ENCODE data around the gene SPON1. TPM values are rescaled to one million over a fixed set of nuclear protein-coding genes. Genes with fewer than 3 reads are reported as not detected.
"Not testable (repeated sequence)": the region's sequence is repeated elsewhere in the genome, so short reads cannot be mapped to it uniquely, and the experiment has no call there.

SPON1 gene
- total RNA-seq, 1 experiment from 2014 or later = not detected

GRCh38 chr11:14255238-14255534, 292.7 kb downstream of the SPON1 start:
- DNase-seq (ENCODE audit: low read depth, low spot score) = no peak
- in situ Hi-C loops (cut with HindIII; ENCODE audit: low pct_unique_long_range_greater_than_20kb, low sequenced_read_pairs) = no loop called here

DNA sequence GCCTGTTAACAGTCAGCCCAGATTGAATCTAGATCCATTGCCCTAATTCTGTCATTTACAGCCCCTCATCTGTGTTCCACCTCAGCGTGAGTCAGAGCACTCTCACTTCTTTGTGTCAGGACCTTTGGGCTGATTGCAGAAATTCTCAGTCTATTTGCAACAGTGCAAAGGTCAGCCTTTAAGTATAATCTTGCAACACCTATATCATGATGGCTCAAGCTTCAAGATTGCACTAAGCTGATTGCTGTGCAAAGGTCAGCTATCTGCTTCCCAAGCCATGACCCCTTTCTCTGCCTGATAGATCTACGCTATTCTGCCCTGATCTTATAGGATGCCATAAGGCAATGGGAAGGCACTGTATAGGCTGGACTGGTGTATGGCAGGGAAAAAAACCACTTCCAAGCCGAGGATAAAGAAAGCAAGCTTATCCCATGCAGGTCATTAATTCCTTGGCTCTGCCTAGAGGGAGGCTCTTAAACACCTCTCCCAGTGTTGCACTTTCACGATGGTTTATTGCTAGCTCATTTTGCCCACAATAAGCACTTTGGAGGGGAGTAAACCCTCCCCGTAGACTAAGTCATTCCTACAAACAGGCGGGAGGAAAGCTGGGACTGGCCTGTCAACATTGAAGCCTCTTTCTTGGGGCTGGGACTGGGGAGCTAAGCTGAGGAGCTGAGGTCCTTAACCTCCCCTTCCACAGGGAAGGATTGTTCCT, 295.9 kb downstream of the SPON1 start:
- DNase-seq (ENCODE audit: low read depth, low spot score) = no peak
- in situ Hi-C loops (cut with HindIII; ENCODE audit: low pct_unique_long_range_greater_than_20kb, low sequenced_read_pairs) = no loop called here

DNA sequence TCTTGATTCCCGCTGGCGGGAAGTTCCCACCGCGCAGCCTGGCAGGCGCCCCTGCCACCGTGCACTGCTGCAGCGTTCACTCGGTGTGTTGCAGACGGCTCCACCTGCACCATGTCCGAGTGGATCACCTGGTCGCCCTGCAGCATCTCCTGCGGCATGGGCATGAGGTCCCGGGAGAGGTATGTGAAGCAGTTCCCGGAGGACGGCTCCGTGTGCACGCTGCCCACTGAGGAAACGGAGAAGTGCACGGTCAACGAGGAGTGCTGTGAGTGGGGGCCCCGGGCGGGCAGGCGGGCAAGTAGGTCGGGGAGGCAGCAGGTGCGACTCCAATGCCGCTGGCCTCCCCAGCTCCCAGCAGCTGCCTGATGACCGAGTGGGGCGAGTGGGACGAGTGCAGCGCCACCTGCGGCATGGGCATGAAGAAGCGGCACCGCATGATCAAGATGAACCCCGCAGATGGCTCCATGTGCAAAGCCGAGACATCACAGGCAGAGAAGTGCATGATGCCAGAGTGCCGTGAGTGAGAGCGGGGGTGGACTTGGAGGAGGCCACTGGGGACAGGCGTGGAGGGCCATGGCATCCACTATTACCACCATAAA, 296.8 kb downstream of the SPON1 start:
- in situ Hi-C loops (cut with HindIII; ENCODE audit: low pct_unique_long_range_greater_than_20kb, low sequenced_read_pairs) = no loop called here
- DNase-seq (ENCODE audit: low read depth, low spot score) = no peak

DNA sequence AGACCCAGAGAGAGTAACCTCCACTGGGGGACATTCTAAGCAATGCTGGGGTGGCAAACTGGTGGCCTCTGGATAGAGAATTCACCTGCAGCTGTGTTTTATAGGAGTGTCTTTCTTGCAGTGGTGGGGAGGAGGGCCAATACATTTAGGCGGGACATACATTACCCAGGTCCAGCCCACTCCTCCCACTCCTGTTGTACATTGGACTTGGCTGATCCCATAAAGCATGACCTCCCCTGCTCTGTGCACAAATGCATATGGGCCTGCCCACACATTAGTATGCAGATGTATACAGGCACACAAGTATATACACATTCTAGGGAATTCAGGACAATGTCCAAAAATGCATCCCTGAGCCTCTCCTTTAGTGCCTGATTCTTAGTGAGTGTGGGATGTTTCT, 297.4 kb downstream of the SPON1 start:
- in situ Hi-C loops (cut with HindIII; ENCODE audit: low pct_unique_long_range_greater_than_20kb, low sequenced_read_pairs) = no loop called here
- DNase-seq (ENCODE audit: low read depth, low spot score) = no peak

- DNase-seq (ENCODE audit: low read depth, low spot score) = no peak
- in situ Hi-C loops (cut with HindIII; ENCODE audit: low pct_unique_long_range_greater_than_20kb, low sequenced_read_pairs) = no loop called here
Measured at GRCh38 chr11:14261066-14261465, 298.5 kb downstream of the SPON1 start.

DNA sequence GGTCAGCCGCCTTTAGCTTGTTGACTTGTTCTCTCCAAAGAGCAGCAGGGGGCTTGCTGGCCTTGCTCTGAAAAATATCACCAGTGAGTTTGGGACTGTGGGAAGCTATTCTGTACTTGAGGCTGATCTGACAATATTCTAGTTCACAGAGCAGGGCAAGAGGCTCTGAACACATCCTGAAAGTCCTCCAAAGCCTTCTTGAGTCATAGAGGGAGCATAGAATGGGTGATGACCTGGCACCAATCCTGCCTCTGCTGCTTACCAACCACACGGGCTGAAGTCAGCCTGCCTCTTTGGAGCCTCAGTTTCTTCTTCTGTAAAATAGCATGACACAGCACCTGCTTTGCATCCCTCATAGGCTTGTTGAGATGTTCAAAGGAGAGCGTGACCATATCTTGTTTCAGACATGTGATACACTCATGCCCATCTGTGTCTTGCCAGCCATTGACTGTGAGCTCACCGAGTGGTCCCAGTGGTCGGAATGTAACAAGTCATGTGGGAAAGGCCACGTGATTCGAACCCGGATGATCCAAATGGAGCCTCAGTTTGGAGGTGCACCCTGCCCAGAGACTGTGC, 299.8 kb downstream of the SPON1 start:
- no peak for DNase-seq (ENCODE audit: low read depth, low spot score)
- in situ Hi-C loops (cut with HindIII; ENCODE audit: low pct_unique_long_range_greater_than_20kb, low sequenced_read_pairs) = no loop called here

DNA sequence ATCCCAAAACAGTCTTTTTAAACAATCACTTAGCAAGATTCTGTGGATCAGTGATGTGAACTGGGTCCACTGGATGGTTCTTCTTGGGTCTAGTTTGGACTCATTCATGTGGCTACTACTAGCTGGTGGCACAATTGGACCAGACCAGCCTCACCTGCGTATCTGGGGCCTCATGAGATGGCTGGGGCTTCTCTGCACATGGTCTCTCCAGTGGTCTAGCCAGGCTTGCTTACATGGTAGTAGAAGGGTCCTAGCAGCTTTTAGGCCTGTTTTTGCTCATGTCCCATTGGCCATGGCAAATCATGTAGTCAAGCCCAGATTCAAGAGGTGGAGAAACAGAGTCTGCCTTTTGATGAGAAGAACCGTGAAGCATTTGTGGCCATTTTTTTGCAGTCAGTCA, 302.4 kb downstream of the SPON1 start:
- in situ Hi-C loops (cut with HindIII; ENCODE audit: low pct_unique_long_range_greater_than_20kb, low sequenced_read_pairs) = no loop called here
- DNase-seq (ENCODE audit: low read depth, low spot score) = no peak

GRCh38 chr11:14266622-14267021, 304.1 kb downstream of the SPON1 start:
- no peak for DNase-seq (ENCODE audit: low read depth, low spot score)
- in situ Hi-C loops (cut with HindIII; ENCODE audit: low pct_unique_long_range_greater_than_20kb, low sequenced_read_pairs) = no loop called here

DNA sequence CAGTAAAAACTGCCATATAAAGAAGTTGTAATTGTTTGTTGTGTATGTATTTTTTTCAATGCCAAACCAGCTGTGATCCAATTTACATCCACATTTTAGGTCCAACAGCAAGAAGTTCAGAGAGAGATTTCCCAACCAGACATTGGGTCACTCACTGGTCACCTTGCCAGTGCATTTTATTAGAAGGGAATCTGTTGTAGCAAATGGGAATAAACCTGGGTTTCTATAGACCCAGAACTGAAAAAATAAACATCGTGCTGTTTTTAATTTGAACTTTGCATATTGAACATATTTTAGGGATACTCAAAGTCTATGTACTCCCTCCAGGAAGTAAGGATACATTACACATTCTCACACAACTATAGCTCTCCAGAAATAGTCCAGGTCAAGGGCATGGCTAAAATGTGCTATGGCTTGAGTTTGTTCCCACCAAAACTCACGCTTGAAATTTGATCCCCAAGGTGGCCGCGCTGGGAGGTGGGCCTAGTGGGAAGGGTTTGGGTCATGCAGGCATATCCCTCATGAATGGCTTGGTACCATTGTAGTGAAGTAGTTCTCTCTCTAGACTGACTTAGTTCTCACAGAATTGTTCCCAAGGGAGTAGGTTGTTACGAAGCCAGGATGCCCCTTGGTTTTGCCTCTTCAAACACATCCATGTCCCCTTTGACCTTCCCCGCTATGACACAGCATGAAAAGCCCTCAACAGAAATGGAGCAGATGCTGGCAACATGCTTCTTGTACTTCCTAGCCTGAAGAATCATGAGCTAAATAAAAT, 305.5 kb downstream of the SPON1 start:
- in situ Hi-C loops (cut with HindIII; ENCODE audit: low pct_unique_long_range_greater_than_20kb, low sequenced_read_pairs) = no loop called here

GRCh38 chr11:14269692-14270573, 307.4 kb downstream of the SPON1 start:
- in situ Hi-C loops (cut with HindIII; ENCODE audit: low pct_unique_long_range_greater_than_20kb, low sequenced_read_pairs) = no loop called here

More for the DNA sequence above, 305.5 kb downstream of the SPON1 start:
- DNase-seq (ENCODE audit: low read depth, low spot score) = no peak

GRCh38 chr11:14270690-14271542, 308.4 kb downstream of the SPON1 start:
- in situ Hi-C loops (cut with HindIII; ENCODE audit: low pct_unique_long_range_greater_than_20kb, low sequenced_read_pairs) = no loop called here
- DNase-seq (ENCODE audit: low read depth, low spot score) = no peak

More at GRCh38 chr11:14269692-14270573, 307.4 kb downstream of the SPON1 start:
- no peak for DNase-seq (ENCODE audit: low read depth, low spot score)

DNA sequence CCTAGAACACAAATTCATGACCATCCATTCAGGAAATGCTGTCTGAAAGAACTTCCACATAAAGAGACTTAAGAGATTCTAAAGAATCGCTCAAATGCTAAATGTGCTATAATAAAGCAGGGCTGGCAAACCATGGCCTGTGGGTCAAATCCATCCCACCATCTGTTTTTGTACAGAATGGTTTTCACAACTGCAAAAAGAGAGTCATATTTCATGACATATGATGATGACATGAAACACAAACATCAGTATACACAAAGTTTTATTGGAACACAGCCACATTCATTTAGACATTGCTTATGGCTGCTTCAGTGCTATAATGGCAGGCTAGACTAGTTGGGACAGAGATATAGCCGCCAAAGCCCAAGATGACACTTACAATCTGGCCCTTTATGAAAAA, 311.4 kb downstream of the SPON1 start:
- in situ Hi-C loops (cut with HindIII; ENCODE audit: low pct_unique_long_range_greater_than_20kb, low sequenced_read_pairs) = no loop called here

DNA sequence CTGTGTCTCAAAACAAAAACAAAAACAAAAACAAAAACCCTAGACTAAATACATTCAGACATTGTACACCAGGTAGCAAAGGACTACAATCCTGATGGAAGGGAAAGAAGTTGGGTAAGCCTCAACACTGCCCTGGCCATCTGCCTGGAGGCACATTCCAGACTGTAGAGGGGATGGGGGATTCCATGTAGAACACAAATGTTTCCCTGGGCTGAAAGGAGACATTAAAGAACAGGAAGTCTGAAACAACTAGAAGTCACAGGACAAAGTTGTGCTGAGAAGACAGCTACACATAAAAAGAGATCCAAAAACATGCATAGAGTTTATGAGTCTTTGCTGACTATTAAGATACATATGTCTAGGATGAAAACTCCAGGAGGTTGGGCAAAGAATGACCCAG, 312.6 kb downstream of the SPON1 start:
- in situ Hi-C loops (cut with HindIII; ENCODE audit: low pct_unique_long_range_greater_than_20kb, low sequenced_read_pairs) = no loop called here

More for the DNA sequence above, 311.4 kb downstream of the SPON1 start:
- no peak for DNase-seq (ENCODE audit: low read depth, low spot score)

DNA sequence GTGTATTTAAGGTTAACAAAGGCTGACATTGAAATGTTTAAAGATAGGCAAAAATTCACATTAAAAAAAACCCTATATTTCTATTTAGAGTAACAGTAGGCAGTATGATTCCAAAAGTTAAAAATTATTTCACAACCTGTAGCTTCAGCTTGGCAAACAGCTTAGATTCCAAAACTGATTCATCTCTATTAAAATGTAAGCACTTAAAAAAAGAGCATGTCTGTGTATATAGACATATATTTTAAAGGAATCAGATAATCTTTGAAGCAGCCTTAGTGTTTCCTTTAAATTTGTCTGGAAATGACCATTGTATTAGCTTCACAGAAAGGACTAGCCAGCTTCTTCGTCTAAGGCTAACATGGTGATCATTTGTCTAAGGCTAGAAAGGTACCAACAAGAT, 316.3 kb downstream of the SPON1 start:
- in situ Hi-C loops (cut with HindIII; ENCODE audit: low pct_unique_long_range_greater_than_20kb, low sequenced_read_pairs); DNase-seq (ENCODE audit: low read depth, low spot score): not testable (repeated sequence)

More for the DNA sequence above, 312.6 kb downstream of the SPON1 start:
- DNase-seq (ENCODE audit: low read depth, low spot score) = no peak

GRCh38 chr11:14288189-14288935, 325.8 kb downstream of the SPON1 start:
- DNase-seq (ENCODE audit: low read depth, low spot score) = no peak
- in situ Hi-C loops (cut with HindIII; ENCODE audit: low pct_unique_long_range_greater_than_20kb, low sequenced_read_pairs) = no loop called here

- no peak for DNase-seq (ENCODE audit: low read depth, low spot score)
- in situ Hi-C loops (cut with HindIII; ENCODE audit: low pct_unique_long_range_greater_than_20kb, low sequenced_read_pairs) = no loop called here
Measured at GRCh38 chr11:14290422-14290821, 327.9 kb downstream of the SPON1 start.
